Measurements from ENCODE around the gene DNAJC27.

The DNAJC27 gene

GRCh38 chr2:24919506-24920097 is 52.2 kb downstream of the DNAJC27 start:
- peaks cover 13% of the 10 kb centered on the region for H3K4me1 ChIP-seq (ENCODE audit: control insufficient read depth, insufficient read depth, low read length)

GRCh38 chr2:24919037-24919505 is 52.7 kb downstream of the DNAJC27 start:
- Histone ChIP-seq H3K27ac (ENCODE audit: insufficient read depth, low read depth, low read length, poor library complexity, severe bottlenecking) (no peak overlapping the region), H3K4me3 (ENCODE audit: insufficient read depth, low read depth, low read length) (peak overlapping the region; percentile 51), H3K9me3 (ENCODE audit: control insufficient read depth, low read length) (no peaks in the 10 kb centered on the region), H3K27me3 (ENCODE audit: control insufficient read depth, insufficient read depth, low read length, poor library complexity, severe bottlenecking) (peaks cover 13% of the 10 kb centered on the region), H3K4me1 (ENCODE audit: control insufficient read depth, insufficient read depth, low read length) (peaks cover 13% of the 10 kb centered on the region), H3K36me3 (ENCODE audit: control insufficient read depth, insufficient read depth, low read length) (no peaks in the 10 kb centered on the region)
- WGBS, 2 experiments = 55 to 58% methylated on average over 13 of the region's 13 CpGs

More at GRCh38 chr2:24919506-24920097, 52.2 kb downstream of the DNAJC27 start:
- H3K4me3 ChIP-seq (ENCODE audit: insufficient read depth, low read depth, low read length) = peak overlapping the region; percentile 51
- no peak overlapping the region for H3K27ac ChIP-seq (ENCODE audit: insufficient read depth, low read depth, low read length, poor library complexity, severe bottlenecking)
- 2% methylated on average over 76 of the region's 76 CpGs for WGBS, 2 experiments
- peaks cover 13% of the 10 kb centered on the region for H3K27me3 ChIP-seq (ENCODE audit: control insufficient read depth, insufficient read depth, low read length, poor library complexity, severe bottlenecking)
- H3K36me3 ChIP-seq (ENCODE audit: control insufficient read depth, insufficient read depth, low read length) = no peaks in the 10 kb centered on the region
- no peaks in the 10 kb centered on the region for H3K9me3 ChIP-seq (ENCODE audit: control insufficient read depth, low read length)

- Histone ChIP-seq H3K27ac (ENCODE audit: insufficient read depth, low read depth, low read length, poor library complexity, severe bottlenecking) (no peak overlapping the region), H3K4me3 (ENCODE audit: insufficient read depth, low read depth, low read length) (peak overlapping the region; percentile 51), H3K27me3 (ENCODE audit: control insufficient read depth, insufficient read depth, low read length, poor library complexity, severe bottlenecking) (peaks cover 13% of the 10 kb centered on the region), H3K9me3 (ENCODE audit: control insufficient read depth, low read length) (no peaks in the 10 kb centered on the region), H3K36me3 (ENCODE audit: control insufficient read depth, insufficient read depth, low read length) (no peaks in the 10 kb centered on the region), H3K4me1 (ENCODE audit: control insufficient read depth, insufficient read depth, low read length) (peaks cover 17% of the 10 kb centered on the region)
- WGBS, 2 experiments = 94 to 95% methylated on average over 42 of the region's 42 CpGs
These were observed 53.3 kb downstream of the DNAJC27 start for GRCh38 chr2:24918326-24919036.

GRCh38 chr2:24917731-24918325 is 53.9 kb downstream of the DNAJC27 start:
- Histone ChIP-seq H3K4me3 (ENCODE audit: insufficient read depth, low read depth, low read length) (no peak overlapping the region), H3K27ac (ENCODE audit: insufficient read depth, low read depth, low read length, poor library complexity, severe bottlenecking) (no peak overlapping the region), H3K27me3 (ENCODE audit: control insufficient read depth, insufficient read depth, low read length, poor library complexity, severe bottlenecking) (peaks cover 13% of the 10 kb centered on the region), H3K36me3 (ENCODE audit: control insufficient read depth, insufficient read depth, low read length) (no peaks in the 10 kb centered on the region), H3K4me1 (ENCODE audit: control insufficient read depth, insufficient read depth, low read length) (peaks cover 17% of the 10 kb centered on the region), H3K9me3 (ENCODE audit: control insufficient read depth, low read length) (no peaks in the 10 kb centered on the region)
- 92% methylated on average over 12 of the region's 12 CpGs for WGBS, 2 experiments

GRCh38 chr2:24917086-24917485 is 54.7 kb downstream of the DNAJC27 start:
- Histone ChIP-seq H3K36me3 (ENCODE audit: control insufficient read depth, insufficient read depth, low read length) (no peaks in the 10 kb centered on the region), H3K9me3 (ENCODE audit: control insufficient read depth, low read length) (no peaks in the 10 kb centered on the region), H3K27ac (ENCODE audit: insufficient read depth, low read depth, low read length, poor library complexity, severe bottlenecking) (no peak overlapping the region), H3K27me3 (ENCODE audit: control insufficient read depth, insufficient read depth, low read length, poor library complexity, severe bottlenecking) (peaks cover 13% of the 10 kb centered on the region), H3K4me1 (ENCODE audit: control insufficient read depth, insufficient read depth, low read length) (peaks cover 17% of the 10 kb centered on the region), H3K4me3 (ENCODE audit: insufficient read depth, low read depth, low read length) (no peak overlapping the region)
- 95 to 97% methylated on average over 7 of the region's 7 CpGs for WGBS, 2 experiments

- peaks cover 10% of the 10 kb centered on the region for H3K27me3 ChIP-seq (ENCODE audit: control insufficient read depth, insufficient read depth, low read length, poor library complexity, severe bottlenecking)
- no peaks in the 10 kb centered on the region for H3K36me3 ChIP-seq (ENCODE audit: control insufficient read depth, insufficient read depth, low read length)
- no peak overlapping the region for H3K27ac ChIP-seq (ENCODE audit: insufficient read depth, low read depth, low read length, poor library complexity, severe bottlenecking)
- no peaks in the 10 kb centered on the region for H3K9me3 ChIP-seq (ENCODE audit: control insufficient read depth, low read length)
- 92 to 96% methylated on average over 4 of the region's 4 CpGs for WGBS, 2 experiments
- H3K4me1 ChIP-seq (ENCODE audit: control insufficient read depth, insufficient read depth, low read length) = peaks cover 17% of the 10 kb centered on the region
- no peak overlapping the region for H3K4me3 ChIP-seq (ENCODE audit: insufficient read depth, low read depth, low read length)
These were observed 56.0 kb downstream of the DNAJC27 start for GRCh38 chr2:24915796-24916195.

GRCh38 chr2:24915175-24915574 is 56.6 kb downstream of the DNAJC27 start:
- WGBS, 2 experiments = 93 to 94% methylated on average over 8 of the region's 8 CpGs
- Histone ChIP-seq H3K27ac (ENCODE audit: insufficient read depth, low read depth, low read length, poor library complexity, severe bottlenecking) (no peak overlapping the region), H3K4me3 (ENCODE audit: insufficient read depth, low read depth, low read length) (no peak overlapping the region), H3K36me3 (ENCODE audit: control insufficient read depth, insufficient read depth, low read length) (no peaks in the 10 kb centered on the region), H3K27me3 (ENCODE audit: control insufficient read depth, insufficient read depth, low read length, poor library complexity, severe bottlenecking) (peaks cover 5% of the 10 kb centered on the region), H3K4me1 (ENCODE audit: control insufficient read depth, insufficient read depth, low read length) (peaks cover 17% of the 10 kb centered on the region), H3K9me3 (ENCODE audit: control insufficient read depth, low read length) (no peaks in the 10 kb centered on the region)

- WGBS, 2 experiments = 91 to 92% methylated on average over 5 of the region's 5 CpGs
- Histone ChIP-seq H3K4me1 (ENCODE audit: control insufficient read depth, insufficient read depth, low read length) (peaks cover 17% of the 10 kb centered on the region), H3K4me3 (ENCODE audit: insufficient read depth, low read depth, low read length) (no peak overlapping the region), H3K36me3 (ENCODE audit: control insufficient read depth, insufficient read depth, low read length) (no peaks in the 10 kb centered on the region), H3K27me3 (ENCODE audit: control insufficient read depth, insufficient read depth, low read length, poor library complexity, severe bottlenecking) (peaks cover 5% of the 10 kb centered on the region), H3K27ac (ENCODE audit: insufficient read depth, low read depth, low read length, poor library complexity, severe bottlenecking) (no peak overlapping the region), H3K9me3 (ENCODE audit: control insufficient read depth, low read length) (no peaks in the 10 kb centered on the region)
These were observed 57.0 kb downstream of the DNAJC27 start for GRCh38 chr2:24914713-24915112.

GRCh38 chr2:24913911-24914310 is 57.8 kb downstream of the DNAJC27 start:
- Histone ChIP-seq H3K4me3 (ENCODE audit: insufficient read depth, low read depth, low read length) (no peak overlapping the region), H3K36me3 (ENCODE audit: control insufficient read depth, insufficient read depth, low read length) (no peaks in the 10 kb centered on the region), H3K27ac (ENCODE audit: insufficient read depth, low read depth, low read length, poor library complexity, severe bottlenecking) (no peak overlapping the region), H3K27me3 (ENCODE audit: control insufficient read depth, insufficient read depth, low read length, poor library complexity, severe bottlenecking) (no peaks in the 10 kb centered on the region), H3K9me3 (ENCODE audit: control insufficient read depth, low read length) (no peaks in the 10 kb centered on the region), H3K4me1 (ENCODE audit: control insufficient read depth, insufficient read depth, low read length) (peaks cover 11% of the 10 kb centered on the region)
- WGBS, 2 experiments = 77 to 82% methylated on average over 9 of the region's 9 CpGs

- Histone ChIP-seq H3K4me1 (ENCODE audit: control insufficient read depth, insufficient read depth, low read length) (peaks cover 3% of the 10 kb centered on the region), H3K9me3 (ENCODE audit: control insufficient read depth, low read length) (no peaks in the 10 kb centered on the region), H3K27ac (ENCODE audit: insufficient read depth, low read depth, low read length, poor library complexity, severe bottlenecking) (no peak overlapping the region), H3K36me3 (ENCODE audit: control insufficient read depth, insufficient read depth, low read length) (no peaks in the 10 kb centered on the region), H3K27me3 (ENCODE audit: control insufficient read depth, insufficient read depth, low read length, poor library complexity, severe bottlenecking) (no peaks in the 10 kb centered on the region), H3K4me3 (ENCODE audit: insufficient read depth, low read depth, low read length) (no peak overlapping the region)
- 91 to 94% methylated on average over 10 of the region's 10 CpGs for WGBS, 2 experiments
These were observed 58.8 kb downstream of the DNAJC27 start for GRCh38 chr2:24912986-24913385.
